BLaER1 treated with 17β-estradiol and CSF1 and Interleukin-3, amounts not matched to agents 10 nM and 100 nM (cell line): ENCODE results near the gene DNAH17.
A peak's percentile ranks its signal among the peaks of the same experiment; 100 is the strongest.

Experiments
- H3K27ac ChIP-seq, 11 experiments: shearing (Covaris generic); formaldehyde crosslinking; 2 replicates each; pipeline ENCODE4 v1.8.1; 2022
- H3K27me3 ChIP-seq, 11 experiments: shearing (Covaris generic); formaldehyde crosslinking; 2 replicates each; pipeline ENCODE4 v1.8.1; 2022
- H3K36me3 ChIP-seq, 11 experiments: shearing (Covaris generic); formaldehyde crosslinking; 2 replicates each; pipeline ENCODE4 v1.8.1; 2022
- H3K4me1 ChIP-seq, 10 experiments: shearing (Covaris generic); formaldehyde crosslinking; 2 replicates each; pipeline ENCODE4 v1.8.1; 2022
- H3K4me2 ChIP-seq, 11 experiments: shearing (Covaris generic); formaldehyde crosslinking; 2 replicates each; pipeline ENCODE4 v1.8.1; 2022
- H3K4me3 ChIP-seq, 10 experiments: shearing (Covaris generic); formaldehyde crosslinking; 2 replicates each; pipeline ENCODE4 v1.8.1; 2022
- H3K9ac ChIP-seq, 11 experiments: shearing (Covaris generic); formaldehyde crosslinking; 2 replicates each; pipeline ENCODE4 v1.8.1; 2022
- H3K9me3 ChIP-seq, 11 experiments: shearing (Covaris generic); formaldehyde crosslinking; replicated peaks in 1 of 11; 2 replicates each; pipeline ENCODE4 v1.8.1; 2022
- H4K20me1 ChIP-seq, 11 experiments: shearing (Covaris generic); formaldehyde crosslinking; 2 replicates each; pipeline ENCODE4 v1.8.1; 2022
- Cebpa-rat ChIP-seq, 11 experiments: shearing (Covaris generic); IDR thresholded peaks; 2 replicates each; pipeline ENCODE4 v1.8.1; 2022

Gene DNAH17

DNA sequence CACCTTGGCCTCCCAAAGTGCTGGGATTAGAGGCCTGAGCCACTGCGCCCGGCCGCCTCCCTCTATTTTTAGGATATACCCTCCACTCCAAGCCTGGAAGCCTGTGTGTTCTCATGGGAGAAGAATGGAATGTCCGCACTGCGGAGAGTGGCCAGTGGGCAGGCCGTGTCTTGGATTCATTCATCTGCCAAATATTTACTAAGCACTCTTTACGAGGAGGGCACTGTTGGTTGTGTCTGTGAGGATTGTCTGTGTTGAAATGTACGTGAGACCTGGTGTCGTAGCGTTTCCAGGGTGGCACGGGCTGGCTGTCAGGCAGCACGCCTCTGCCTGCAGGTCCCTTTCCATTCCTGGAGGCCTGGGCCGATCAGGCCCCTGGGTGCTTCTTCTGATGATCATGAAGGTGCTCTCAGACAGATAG, 179.5 kb downstream of the DNAH17 start:
- no peak overlapping the region for H3K4me3 ChIP-seq
- no peaks in the 10 kb centered on the region for H3K9me3 ChIP-seq
- peaks cover 45 to 100% (median 96%) of the 10 kb centered on the region in 11 experiments for H4K20me1 ChIP-seq
- no peaks in the 10 kb centered on the region for H3K27me3 ChIP-seq
- no peak for TF ChIP-seq Cebpa-rat (IDR thresholded peaks at IDR 0.05)
- H3K4me1 ChIP-seq, result peaks cover 5 to 61% (median 24%) of the 10 kb centered on the region in 10 experiments; a peak in 17 of 20 replicates
- H3K36me3 ChIP-seq, result peaks cover 98 to 100% (median 99%) of the 10 kb centered on the region in 11 experiments
- H3K27ac ChIP-seq, result no peak overlapping the region; a peak in 1 of 22 replicates
- H3K4me2 ChIP-seq, result no peak overlapping the region
- peak overlapping the region in 2 of 11 experiments; percentile 41 to 48; a peak in 2 of 22 replicates for H3K9ac ChIP-seq

DNA sequence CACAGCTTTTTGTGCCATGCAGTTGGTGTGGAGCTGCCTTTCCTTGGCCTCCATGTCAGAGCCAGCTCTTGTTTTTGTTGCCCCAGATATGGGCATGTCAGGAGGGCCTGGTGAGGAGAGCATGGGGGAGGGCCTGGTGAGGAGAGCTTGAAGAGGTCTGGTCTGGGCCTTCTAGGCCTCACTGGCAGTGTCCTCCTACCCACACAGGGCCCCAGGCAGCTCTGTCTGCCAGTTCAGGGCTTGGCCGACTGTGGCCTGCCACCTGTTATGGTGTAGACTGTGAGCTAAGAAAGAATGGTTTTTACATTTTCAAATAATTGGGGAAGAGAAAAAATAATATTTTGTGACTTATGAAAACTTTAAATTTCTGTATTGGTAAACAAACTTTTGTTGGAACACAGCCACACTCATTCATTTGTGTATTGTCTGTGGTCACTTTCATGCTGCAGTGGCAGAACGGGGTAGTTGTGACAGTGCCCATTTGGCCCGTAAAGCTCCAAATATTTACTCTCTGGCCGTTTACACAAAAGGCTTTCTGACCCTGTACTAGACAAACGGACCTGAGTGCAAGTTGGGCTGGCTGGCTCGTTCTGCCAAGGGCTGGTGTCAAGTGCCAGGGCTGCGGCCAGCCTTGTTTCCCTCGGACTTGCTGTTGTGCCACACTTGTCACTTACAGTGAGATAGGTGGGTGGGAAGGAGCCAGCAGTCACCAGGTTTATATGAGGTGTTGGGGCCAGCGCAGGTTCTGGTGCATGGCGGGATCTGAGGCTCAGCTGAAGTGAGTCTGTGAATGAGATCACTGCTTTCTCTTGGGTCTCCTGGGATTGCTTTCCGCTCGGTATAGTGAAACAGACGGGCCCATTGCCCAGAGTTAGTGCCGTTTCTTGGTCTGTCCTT, 180.5 kb downstream of the DNAH17 start:
- H3K36me3 ChIP-seq, result peaks cover 96 to 100% (median 98%) of the 10 kb centered on the region in 11 experiments
- no peak overlapping the region for H3K4me2 ChIP-seq
- peak overlapping the region in 4 of 11 experiments; percentile 12 to 52 (median 18); a peak in 3 of 22 replicates for H3K9ac ChIP-seq
- H3K27ac ChIP-seq, result peak overlapping the region in 3 of 11 experiments; percentile 17 to 41 (median 19); a peak in 6 of 22 replicates
- no peaks in the 10 kb centered on the region for H3K27me3 ChIP-seq
- no peaks in the 10 kb centered on the region for H3K9me3 ChIP-seq
- no peak for TF ChIP-seq Cebpa-rat (IDR thresholded peaks at IDR 0.05)
- H3K4me3 ChIP-seq, result no peak overlapping the region
- H4K20me1 ChIP-seq, result peaks cover 55 to 100% (median 99%) of the 10 kb centered on the region in 11 experiments
- H3K4me1 ChIP-seq, result peaks cover 5 to 66% (median 27%) of the 10 kb centered on the region in 10 experiments

- Histone ChIP-seq H3K27ac (peak overlapping the region in 3 of 11 experiments; percentile 12 to 25 (median 14); a peak in 2 of 22 replicates), H3K4me2 (no peak overlapping the region), H3K27me3 (no peaks in the 10 kb centered on the region), H4K20me1 (peaks cover 69 to 100% (median 100%) of the 10 kb centered on the region in 11 experiments), H3K9me3 (no peaks in the 10 kb centered on the region), H3K36me3 (peaks cover 93 to 100% (median 98%) of the 10 kb centered on the region in 11 experiments), H3K4me3 (no peak overlapping the region), H3K4me1 (peaks cover 11 to 66% (median 36%) of the 10 kb centered on the region in 10 experiments), H3K9ac (peak overlapping the region in 3 of 11 experiments; percentile 26 to 62 (median 35); a peak in 1 of 22 replicates)
- TF ChIP-seq Cebpa-rat (IDR thresholded peaks at IDR 0.05), result no peak
These were observed 182.0 kb downstream of the DNAH17 start for GRCh38 chr17:78395155-78395554.

- H4K20me1 ChIP-seq, result peaks cover 78 to 99% (median 97%) of the 10 kb centered on the region in 11 experiments
- peaks cover 84 to 98% (median 90%) of the 10 kb centered on the region in 11 experiments for H3K36me3 ChIP-seq
- no peaks in the 10 kb centered on the region for H3K27me3 ChIP-seq
- peaks cover 19 to 66% (median 46%) of the 10 kb centered on the region in 10 experiments for H3K4me1 ChIP-seq
- H3K4me2 ChIP-seq, result no peak overlapping the region
- no peak overlapping the region for H3K27ac ChIP-seq
- H3K9ac ChIP-seq, result no peak overlapping the region
- no peak overlapping the region for H3K4me3 ChIP-seq
- TF ChIP-seq Cebpa-rat (IDR thresholded peaks at IDR 0.05), result no peak
- H3K9me3 ChIP-seq, result no peaks in the 10 kb centered on the region
These were observed 183.0 kb downstream of the DNAH17 start for GRCh38 chr17:78394209-78394608.

GRCh38 chr17:78393575-78393974, 183.6 kb downstream of the DNAH17 start:
- peaks cover 77 to 92% (median 84%) of the 10 kb centered on the region in 11 experiments for H3K36me3 ChIP-seq
- H3K9me3 ChIP-seq, result no peaks in the 10 kb centered on the region
- peak overlapping the region in 2 of 11 experiments; percentile 3 to 9; a peak in 1 of 22 replicates for H3K9ac ChIP-seq
- peaks cover 73 to 99% (median 95%) of the 10 kb centered on the region in 11 experiments for H4K20me1 ChIP-seq
- peak overlapping the region in 5 of 11 experiments; percentile 2 to 50 (median 30); a peak in 6 of 22 replicates for H3K4me2 ChIP-seq
- H3K27ac ChIP-seq, result peak overlapping the region in 1 of 11 experiments; percentile 20; a peak in 2 of 22 replicates
- no peak for TF ChIP-seq Cebpa-rat (IDR thresholded peaks at IDR 0.05)
- H3K27me3 ChIP-seq, result no peaks in the 10 kb centered on the region
- H3K4me3 ChIP-seq, result no peak overlapping the region
- peaks cover 25 to 71% (median 52%) of the 10 kb centered on the region in 10 experiments for H3K4me1 ChIP-seq

DNA sequence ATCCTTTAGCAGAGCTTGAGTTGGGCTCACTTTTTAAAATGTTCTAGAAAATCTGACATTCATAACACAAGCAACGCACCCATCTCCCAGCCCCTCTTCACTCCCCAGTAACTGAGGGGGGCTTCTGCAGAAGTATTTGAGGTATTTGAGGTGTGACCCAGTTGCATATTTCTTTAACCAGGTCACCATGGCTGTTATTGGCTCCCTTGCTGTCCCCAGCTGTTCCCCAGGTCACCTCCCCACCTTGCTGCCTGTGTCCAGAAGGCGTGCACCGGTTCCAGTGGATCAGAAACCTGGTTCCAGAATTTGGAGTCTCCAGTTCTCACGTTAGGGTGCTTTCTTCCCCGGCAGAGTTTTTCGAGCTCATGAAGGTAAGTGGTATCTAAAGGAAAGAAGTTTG, 184.9 kb downstream of the DNAH17 start:
- Histone ChIP-seq H4K20me1 (peaks cover 61 to 99% (median 82%) of the 10 kb centered on the region in 11 experiments), H3K4me2 (peak overlapping the region in 5 of 11 experiments; percentile 93 to 99 (median 95); a peak in 8 of 22 replicates), H3K36me3 (peaks cover 65 to 81% (median 73%) of the 10 kb centered on the region in 11 experiments), H3K27ac (peak overlapping the region in 3 of 11 experiments; percentile 36 to 97 (median 96); a peak in 3 of 22 replicates), H3K9me3 (no peaks in the 10 kb centered on the region), H3K4me1 (peaks cover 38 to 83% (median 62%) of the 10 kb centered on the region in 10 experiments), H3K4me3 (no peak overlapping the region), H3K27me3 (no peaks in the 10 kb centered on the region), H3K9ac (peak overlapping the region in 2 of 11 experiments; percentile 18 to 47; a peak in 3 of 22 replicates)
- no peak for TF ChIP-seq Cebpa-rat (IDR thresholded peaks at IDR 0.05)

GRCh38 chr17:78391843-78392242, 185.4 kb downstream of the DNAH17 start:
- H3K4me1 ChIP-seq, result peaks cover 40 to 85% (median 64%) of the 10 kb centered on the region in 10 experiments
- peaks cover 56 to 99% (median 78%) of the 10 kb centered on the region in 11 experiments for H4K20me1 ChIP-seq
- H3K27me3 ChIP-seq, result no peaks in the 10 kb centered on the region
- H3K27ac ChIP-seq, result peak overlapping the region in 7 of 11 experiments; percentile 7 to 98 (median 90); a peak in 9 of 22 replicates
- peak overlapping the region in 4 of 11 experiments; percentile 18 to 47 (median 35); a peak in 6 of 22 replicates for H3K9ac ChIP-seq
- H3K9me3 ChIP-seq, result no peaks in the 10 kb centered on the region
- H3K36me3 ChIP-seq, result peaks cover 60 to 76% (median 68%) of the 10 kb centered on the region in 11 experiments
- H3K4me3 ChIP-seq, result no peak overlapping the region
- TF ChIP-seq Cebpa-rat (IDR thresholded peaks at IDR 0.05), result no peak
- peak overlapping the region in 6 of 11 experiments; percentile 93 to 99 (median 96); a peak in 11 of 22 replicates for H3K4me2 ChIP-seq

DNA sequence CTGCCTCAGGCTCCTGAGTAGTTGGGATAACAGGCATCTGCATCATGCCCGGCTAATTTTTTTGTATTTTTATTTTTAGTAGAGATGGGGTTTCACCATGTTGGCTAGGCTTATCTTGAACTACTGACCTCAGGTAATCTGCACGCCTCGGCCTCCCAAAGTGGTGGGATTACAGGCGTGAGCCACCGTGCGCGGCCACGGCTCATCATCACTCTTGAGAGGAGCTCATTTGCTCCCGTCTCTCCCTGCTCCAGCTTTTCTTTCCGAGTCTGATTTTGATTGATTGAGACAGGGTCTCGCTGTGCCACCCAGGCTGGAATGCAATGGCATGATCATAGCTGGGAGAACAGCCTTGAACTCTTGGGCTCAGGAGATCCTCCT, 186.2 kb downstream of the DNAH17 start:
- Histone ChIP-seq H3K4me2 (peak overlapping the region in 9 of 11 experiments; percentile 49 to 99 (median 95); a peak in 13 of 22 replicates), H3K9ac (peak overlapping the region in 4 of 11 experiments; percentile 18 to 47 (median 35); a peak in 6 of 22 replicates), H3K9me3 (no peaks in the 10 kb centered on the region), H4K20me1 (peaks cover 48 to 99% (median 70%) of the 10 kb centered on the region in 11 experiments; a peak in 21 of 22 replicates), H3K27me3 (no peaks in the 10 kb centered on the region), H3K4me3 (no peak overlapping the region), H3K27ac (peak overlapping the region in 7 of 11 experiments; percentile 7 to 98 (median 90); a peak in 9 of 22 replicates), H3K36me3 (peaks cover 52 to 68% (median 60%) of the 10 kb centered on the region in 11 experiments), H3K4me1 (peaks cover 45 to 85% (median 71%) of the 10 kb centered on the region in 10 experiments)
- no peak for TF ChIP-seq Cebpa-rat (IDR thresholded peaks at IDR 0.05)
